Measurements from ENCODE around the gene GPATCH2L. TPM values are rescaled to one million over a fixed set of nuclear protein-coding genes. Genes with fewer than 3 reads are reported as not detected.

The GPATCH2L gene
- total and polyA plus RNA-seq, 2 of the 13 experiments (the other 11 are each of a cell fraction or from before 2014, with no cell fraction given): 14.4 to 29.0 TPM

DNA sequence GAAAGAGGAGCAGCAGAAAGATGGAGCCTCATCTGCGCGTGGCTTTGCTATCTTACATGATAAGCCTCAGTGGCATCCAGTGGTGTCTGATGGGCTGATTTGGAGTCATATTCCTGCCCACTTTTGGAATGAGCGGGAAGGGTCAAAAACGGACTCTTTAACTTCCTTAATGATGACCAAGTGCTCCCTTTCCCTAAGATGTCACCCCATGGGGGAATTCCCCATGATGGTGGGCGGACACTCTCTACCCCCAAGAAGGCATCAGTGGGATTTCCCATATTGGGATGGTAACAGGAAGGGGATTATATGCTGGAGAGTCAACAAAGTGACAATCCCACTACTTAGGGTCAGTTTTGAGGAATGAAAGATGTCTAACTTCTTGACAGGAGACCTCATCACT is 110.9 kb downstream of the GPATCH2L start:
- ATAC-seq (no peak), DNase-seq (ENCODE audit: low spot score) (no peak), FAIRE-seq (no peak)
- Histone ChIP-seq H3K36me3 (replicated peaks in 1 of 2; ENCODE audit: control insufficient read depth in 1 of 2, insufficient read depth in 2 of 2, low read length in 2 of 2) (no peaks in the 10 kb centered on the region), H3K4me1 (ENCODE audit: insufficient read depth, low read length) (no peaks in the 10 kb centered on the region), H3K4me3 (replicated peaks in 1 of 3; ENCODE audit: insufficient read depth in 1 of 3, low read depth in 2 of 3, low read length in 3 of 3) (no peak overlapping the region), H4K20me1 (ENCODE audit: insufficient read depth, low read length) (no peaks in the 10 kb centered on the region), H3K9ac (ENCODE audit: insufficient read depth, low read depth, low read length) (no peak overlapping the region), H3K27me3 (ENCODE audit: control insufficient read depth in 1 of 2, insufficient read depth in 2 of 2, low read length in 2 of 2) (no peaks in the 10 kb centered on the region), H3K9me3 (ENCODE audit: low read length) (no peaks in the 10 kb centered on the region), H3K79me2 (ENCODE audit: insufficient read depth, low read length) (no peaks in the 10 kb centered on the region), H3K27ac (ENCODE audit: extremely low read length, insufficient read depth, low read length) (no peak overlapping the region), H2AFZ (ENCODE audit: low read length) (no peak overlapping the region), H3K4me2 (ENCODE audit: low read depth, low read length) (no peak overlapping the region)
- intact Hi-C loops (cut with micrococcal nuclease; ENCODE audit: unreplicated experiment) (no loop called here), in situ Hi-C loops (cut with HindIII; ENCODE audit: extremely low pct_ligation_motif_present, low pct_unique_long_range_greater_than_20kb) (no loop called here)
- no peak for TF ChIP-seq ZNF562 (CRISPR knock-in tag; IDR thresholded peaks at IDR 0.05; ENCODE audit: borderline replicate concordance)
- no peak for TF ChIP-seq ZNF607 (CRISPR knock-in tag; IDR thresholded peaks at IDR 0.05; ENCODE audit: borderline replicate concordance)
- TF ChIP-seq SIX1 (CRISPR knock-in tag; IDR thresholded peaks at IDR 0.05; ENCODE audit: borderline replicate concordance): no peak
- TF ChIP-seq NR2F2 (IDR thresholded peaks at IDR 0.05; ENCODE audit: borderline replicate concordance, low read depth): no peak
- TF ChIP-seq ISL2 (CRISPR knock-in tag; IDR thresholded peaks at IDR 0.05): no peak
- TF ChIP-seq MAFF (IDR thresholded peaks at IDR 0.05; ENCODE audit: low read depth, low read length): no peak
- TF ChIP-seq SAFB2 (CRISPR knock-in tag; IDR thresholded peaks at IDR 0.05; ENCODE audit: borderline replicate concordance, low read depth): no peak
- TF ChIP-seq ZNF790 (CRISPR knock-in tag; IDR thresholded peaks at IDR 0.05; ENCODE audit: borderline replicate concordance): no peak
- no peak for TF ChIP-seq TMF1 (CRISPR knock-in tag; IDR thresholded peaks at IDR 0.05; ENCODE audit: low read depth)
- no peak for TF ChIP-seq SNAPC2 (CRISPR knock-in tag; IDR thresholded peaks at IDR 0.05)
- no peak for TF ChIP-seq TAF15 (IDR thresholded peaks at IDR 0.05; ENCODE audit: low read depth, low read length, poor library complexity, severe bottlenecking)
- ChIA-PET POLR2A (no interaction called here), CTCF (ENCODE audit: low intra/inter-chr PET ratio, low total read pairs) (no interaction called here)
- BruUV-seq (replicated peaks): no TSS peak
- WGBS (ENCODE audit: low lambda C conversion rate): 90% methylated on average over 5 of the region's 5 CpGs

Other genes starting within 250 kb of the GPATCH2L start
- gene TGFB3, start 169.9 kb upstream of the GPATCH2L start, total RNA-seq (2016; rRNA removed; fragmentation: Illumina TruSeq; extraction: Trizol): 1.4 and 2.5 TPM in 2 replicates
- 2.5 and 3.2 TPM in 2 replicates for gene TGFB3, start 169.9 kb upstream of the GPATCH2L start, polyA plus RNA-seq (2011; rRNA removed)
- 0.15 TPM in 1 of 2 replicates, not detected in the other for gene IFT43, start 166.2 kb upstream of the GPATCH2L start, total RNA-seq (2016; rRNA removed; fragmentation: Illumina TruSeq; extraction: Trizol)
- 0.55 and 0.78 TPM in 2 replicates for gene IFT43, start 166.2 kb upstream of the GPATCH2L start, polyA plus RNA-seq (2011; rRNA removed)
- gene ESRRB, start 224.2 kb downstream of the GPATCH2L start, total RNA-seq (2016; rRNA removed; fragmentation: Illumina TruSeq; extraction: Trizol): 0.04 TPM in 1 of 2 replicates, not detected in the other
- 0.33 and 0.35 TPM in 2 replicates for gene ESRRB, start 224.2 kb downstream of the GPATCH2L start, polyA plus RNA-seq (2011; rRNA removed)